HCT116 (cell line): ENCODE data around the gene ACAP3. TPM values are rescaled to one million over a fixed set of nuclear protein-coding genes. Genes with fewer than 3 reads are reported as not detected.
"Not testable (repeated sequence)": the region's sequence is repeated elsewhere in the genome, so short reads cannot be mapped to it uniquely, and the experiment has no call there.

Experiments used
- ATAC-seq: fragments of 200-7000 bp; cut with Tn5 transposase; 2 replicates; pipeline ENCODE4 v1.9.1; 2020; ENCODE audit warnings: mild to moderate bottlenecking, moderate library complexity
- BruUV-seq: library from RNA; stranded (reverse); fragments of 400-500 nt; replicated peaks from 2 replicates; lab custom pipeline; 2021; lab: Mats Ljungman, UMichigan
- CTCF ChIA-PET: fragments of 300-600 bp; sonication (Branson Sonifier 250); formaldehyde crosslinking; loops from one replicate; lab custom pipeline; 2021; ENCODE audit warnings: antibody characterized with exemption; lab: Charles Lee
- POLR2A ChIA-PET: fragments of 300-600, 350-600 bp; sonication (Branson Sonifier 250); formaldehyde crosslinking; loops from one replicate; lab custom pipeline; 2021; ENCODE audit warnings: antibody characterized with exemption; lab: Charles Lee
- RAD21 ChIA-PET, 2 experiments: fragments of 300-600 bp; sonication (Branson Sonifier 250); formaldehyde crosslinking; loops; one replicate each; lab custom pipeline; 2023; ENCODE audit warnings: low total read pairs in 2 of 2; ENCODE audit not compliant: uncharacterized antibody in 2 of 2, unreplicated experiment in 2 of 2, low non-redundant PET in 1 of 2; lab: Charles Lee
- DNase-seq: peaks from one replicate; pipeline ENCODE4 v3.0.0-alpha.2; 2010; ENCODE audit warnings: low read depth, low spot score
- H2AFZ ChIP-seq: fragments of 200-600 bp; shearing (Covaris generic), sonication (generic); 2 replicates; pipeline ENCODE4 v1.6.1; 2017; ENCODE audit warnings: low read depth, mixed run types, mixed read lengths, antibody characterized with exemption, low read length; ENCODE audit not compliant: poor library complexity, severe bottlenecking
- H3K27ac ChIP-seq: 2 replicates; pipeline ENCODE4 v1.5.1; 2012; ENCODE audit warnings: low read depth, low read length
- H3K27me3 ChIP-seq: fragments of 200-600 bp; sonication (generic); 2 replicates; pipeline ENCODE4 v1.6.1; 2016; ENCODE audit warnings: mixed run types, low read length, mixed read lengths; ENCODE audit not compliant: insufficient read depth
- H3K36me3 ChIP-seq, 2 experiments: fragments of 200-500 bp in 1 of 2; fragments of 200-600 bp in 1 of 2; sonication (Bioruptor generic) in 1 of 2; sonication (generic) in 1 of 2; 2 replicates each; pipeline versions ENCODE4 v1.5.1 to v1.6.1; 2014 to 2016; ENCODE audit warnings: low read length in 2 of 2, inconsistent platforms in 1 of 2, mixed read lengths in 1 of 2, mixed run types in 1 of 2; ENCODE audit not compliant: insufficient read depth in 2 of 2, control insufficient read depth in 1 of 2
- H3K4me1 ChIP-seq, 2 experiments: fragments of 200-600 bp in 1 of 2; sonication (generic) in 1 of 2; 2 replicates each; pipeline versions ENCODE4 v1.5.1 to v1.6.1; 2012 to 2017; ENCODE audit warnings: low read length in 2 of 2, inconsistent platforms in 1 of 2, mild to moderate bottlenecking in 1 of 2, mixed read lengths in 1 of 2, mixed run types in 1 of 2, moderate library complexity in 1 of 2; ENCODE audit not compliant: insufficient read depth in 2 of 2, control insufficient read depth in 1 of 2
- H3K4me2 ChIP-seq: fragments of 200-600 bp; sonication (generic); 2 replicates; pipeline ENCODE4 v1.6.1; 2017; ENCODE audit warnings: mixed run types, low read length, mixed read lengths
- H3K4me3 ChIP-seq, 2 experiments: fragments of 200-600 bp in 1 of 2; sonication (generic) in 1 of 2; replicated peaks in 1 of 2; 2 replicates each; pipeline ENCODE4 v1.5.1; 2011 to 2016; ENCODE audit warnings: low read length in 2 of 2, control low read depth in 1 of 2, low read depth in 1 of 2, mild to moderate bottlenecking in 1 of 2, mixed read lengths in 1 of 2, mixed run types in 1 of 2
- H3K79me2 ChIP-seq: fragments of 200-600 bp; sonication (generic); 2 replicates; pipeline ENCODE4 v1.6.1; 2017; ENCODE audit warnings: mild to moderate bottlenecking, mixed run types, low read length, moderate library complexity, mixed read lengths; ENCODE audit not compliant: insufficient read depth
- H3K9ac ChIP-seq: fragments of 200-600 bp; sonication (generic); 2 replicates; pipeline ENCODE4 v1.6.1; 2016; ENCODE audit warnings: low read length, mixed read lengths
- H3K9me2 ChIP-seq: fragments of 200-600 bp; sonication (generic), shearing (Covaris generic); 2 replicates; pipeline ENCODE4 v1.6.1; 2017; ENCODE audit warnings: mixed run types, mild to moderate bottlenecking, moderate library complexity; ENCODE audit not compliant: insufficient read depth
- H3K9me3 ChIP-seq, 2 experiments: fragments of 200-500 bp in 1 of 2; fragments of 200-600 bp in 1 of 2; sonication (Bioruptor generic) in 1 of 2; sonication (generic) in 1 of 2; 2 replicates each; pipeline ENCODE4 v1.6.1; 2014 to 2017; ENCODE audit warnings: low read length in 2 of 2, mixed read lengths in 2 of 2, inconsistent platforms in 1 of 2, low read depth in 1 of 2, mild to moderate bottlenecking in 1 of 2, mixed run types in 1 of 2, moderate library complexity in 1 of 2; ENCODE audit not compliant: control insufficient read depth in 1 of 2, insufficient read depth in 1 of 2
- H4K20me1 ChIP-seq: fragments of 200-600 bp; sonication (generic), shearing (Covaris generic); 2 replicates; pipeline ENCODE4 v1.6.1; 2017; ENCODE audit warnings: mixed run types, mild to moderate bottlenecking, moderate library complexity; ENCODE audit not compliant: insufficient read depth
- CBX3 ChIP-seq: IDR thresholded peaks from 2 replicates; pipeline ENCODE4 v1.6.1; 2012; ENCODE audit warnings: low read depth
- CEBPB ChIP-seq: IDR thresholded peaks from 2 replicates; pipeline ENCODE4 v1.6.1; 2012; ENCODE audit warnings: low read depth
- EZH2 ChIP-seq: fragments of 200-600 bp; sonication (generic); IDR thresholded peaks from 2 replicates; pipeline ENCODE4 v1.6.1; 2017; ENCODE audit warnings: antibody characterized with exemption, mixed run types
- POLR2A ChIP-seq: IDR thresholded peaks from 2 replicates; pipeline ENCODE4 v1.7.0; 2011; ENCODE audit warnings: borderline replicate concordance; ENCODE audit not compliant: insufficient read depth, insufficient read length; ENCODE audit errors: extremely low read depth
- POLR2AphosphoS5 ChIP-seq: IDR thresholded peaks from 2 replicates; pipeline ENCODE4 v1.6.1; 2011; ENCODE audit warnings: mild to moderate bottlenecking, low read depth, low read length, moderate library complexity
- REST ChIP-seq: IDR thresholded peaks from 2 replicates; pipeline ENCODE4 v1.6.1; 2012; ENCODE audit warnings: low read depth
- SIN3A ChIP-seq: IDR thresholded peaks from 2 replicates; pipeline ENCODE4 v1.6.1; 2012; ENCODE audit warnings: low read depth
- SRF ChIP-seq: IDR thresholded peaks from 2 replicates; pipeline ENCODE4 v1.6.1; 2012; ENCODE audit warnings: low read depth
- TCF7L2 ChIP-seq: IDR thresholded peaks from 2 replicates; pipeline ENCODE4 v1.7.0; 2011; ENCODE audit warnings: borderline replicate concordance, inconsistent platforms; ENCODE audit not compliant: insufficient read depth, insufficient read length; ENCODE audit errors: extremely low read depth
- YY1 ChIP-seq: IDR thresholded peaks from 2 replicates; pipeline ENCODE4 v1.6.1; 2011; ENCODE audit warnings: low read length, low read depth, moderate library complexity, mild to moderate bottlenecking; ENCODE audit not compliant: insufficient replicate concordance; ENCODE audit errors: extremely low read depth
- intact Hi-C: fragments of 100-400 bp; cut with micrococcal nuclease; formaldehyde crosslinking; loops from 2 replicates; pipeline ENCODE4 v1.10.0; 2022
- total RNA-seq: library from RNA; stranded (reverse); gene quantifications from one replicate; pipeline ENCODE4 v1.2.1, GENCODE V29; 2021; ENCODE audit not compliant: unreplicated experiment

The ACAP3 gene
- total RNA-seq, 1 experiment from 2014 or later = 38.8 TPM

DNA sequence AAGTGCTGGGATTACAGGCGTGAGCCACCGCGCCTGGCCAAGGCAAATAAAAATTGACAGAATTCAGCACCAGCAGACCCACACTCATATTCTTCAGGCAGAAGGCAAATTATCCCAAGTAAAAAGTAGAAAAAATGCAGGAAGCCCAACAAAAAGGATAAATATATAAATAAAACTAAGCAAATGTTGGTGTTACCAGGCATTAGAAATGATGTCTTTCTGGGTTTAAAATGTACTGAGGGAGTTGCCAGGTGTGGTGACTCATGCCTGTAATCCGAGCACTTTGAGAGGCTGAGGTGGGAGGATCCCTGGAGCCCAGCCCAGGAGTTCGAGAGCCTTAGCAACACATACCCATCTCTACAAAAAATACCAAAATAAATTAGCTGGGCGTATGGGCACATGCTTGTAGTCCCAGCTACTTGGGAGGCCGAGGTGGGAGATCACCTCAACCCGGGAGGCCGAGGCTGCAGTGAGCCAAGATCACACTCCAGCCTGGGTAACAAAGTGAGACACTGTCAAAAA, 10.5 kb upstream of the ACAP3 start:
- Histone ChIP-seq H3K4me3 (no peak overlapping the region), H3K4me2 (peak overlapping the region; percentile 60), H3K79me2 (peaks cover 93% of the 10 kb centered on the region), H3K27me3 (no peaks in the 10 kb centered on the region), H2AFZ (no peak overlapping the region), H3K4me1 (peaks cover 23 to 49% of the 10 kb centered on the region in 2 experiments), H3K36me3 (peaks cover 17 to 31% of the 10 kb centered on the region in 2 experiments; a peak in 3 of 4 replicates), H3K9me2 (no peaks in the 10 kb centered on the region), H4K20me1 (peaks cover 10% of the 10 kb centered on the region; the same call in 1 of the 2 replicates), H3K9me3 (no peaks in the 10 kb centered on the region), H3K9ac (peak overlapping the region; percentile 15), H3K27ac (peak overlapping the region; percentile 52)
- peak; percentile 65 for DNase-seq
- TF ChIP-seq SRF = no peak
- TF ChIP-seq POLR2AphosphoS5 = peak; percentile 35
- peak; percentile 84 for ATAC-seq
- intact Hi-C loops = no loop called here
- ChIA-PET RAD21 (no interaction called here), CTCF (no interaction called here), POLR2A (interaction anchor here (1.3 kb wide), 2 partner anchors 8 to 20 kb away, joined by 3 to 4 read pairs; no protein-coding TSS in a partner anchor)
- BruUV-seq = no TSS peak

GRCh38 chr1:1317420-1317819, 9.7 kb upstream of the ACAP3 start:
- no peak for TF ChIP-seq TCF7L2
- no peak for TF ChIP-seq CEBPB
- no peak for TF ChIP-seq CBX3
- TF ChIP-seq SIN3A = no peak
- TF ChIP-seq REST = no peak
- no peak for TF ChIP-seq POLR2A
- TF ChIP-seq YY1 = no peak
- TF ChIP-seq EZH2 = no peak
- Histone ChIP-seq H3K9me2 (no peaks in the 10 kb centered on the region), H2AFZ (no peak overlapping the region), H3K9ac (no peak overlapping the region), H3K4me2 (no peak overlapping the region), H3K9me3 (no peaks in the 10 kb centered on the region), H4K20me1 (peaks cover 10% of the 10 kb centered on the region; the same call in 1 of the 2 replicates), H3K27ac (peak overlapping the region; percentile 52), H3K79me2 (peaks cover 94% of the 10 kb centered on the region), H3K4me1 (peaks cover 18 to 43% of the 10 kb centered on the region in 2 experiments), H3K4me3 (no peak overlapping the region), H3K27me3 (no peaks in the 10 kb centered on the region), H3K36me3 (peaks cover 17 to 38% of the 10 kb centered on the region in 2 experiments; a peak in 3 of 4 replicates)
- ATAC-seq (no peak), DNase-seq (no peak)
- ChIA-PET RAD21 (no interaction called here), POLR2A (interaction anchor here (1.3 kb wide), 1 partner anchor 21 kb away, joined by 3 read pairs; no protein-coding TSS in a partner anchor), CTCF (no interaction called here)
- BruUV-seq = TSS peak; percentile 40
- intact Hi-C loops = no loop called here

DNA sequence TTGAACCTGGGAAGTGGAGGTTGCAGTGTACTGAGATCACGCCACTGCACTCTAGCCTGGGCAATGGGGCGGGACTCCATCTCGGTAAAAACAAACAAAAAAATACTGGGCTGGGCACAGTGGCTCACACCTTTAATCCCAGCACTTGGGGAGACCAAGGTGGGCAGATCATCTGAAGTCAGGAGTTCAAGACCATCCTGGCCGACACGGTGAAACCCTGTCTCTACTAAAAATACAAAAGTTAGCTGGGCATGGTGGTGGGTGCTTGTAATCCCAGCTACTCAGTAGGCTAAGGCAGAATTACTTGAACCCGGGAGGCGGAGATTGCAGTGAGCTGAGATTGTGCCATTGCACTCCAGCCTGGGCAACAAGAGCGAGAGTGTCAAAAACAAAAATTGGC, 8.5 kb upstream of the ACAP3 start:
- H3K4me2 ChIP-seq, H3K9ac ChIP-seq, H2AFZ ChIP-seq, RAD21 ChIA-PET, H3K27me3 ChIP-seq, H3K4me3 ChIP-seq, DNase-seq, H3K9me2 ChIP-seq, H4K20me1 ChIP-seq, H3K9me3 ChIP-seq, BruUV-seq, CTCF ChIA-PET, intact Hi-C loops, ATAC-seq: not testable (repeated sequence)
- H3K4me1 ChIP-seq = peaks cover 18 to 43% of the 10 kb centered on the region in 2 experiments
- 0 out of 2 replicates have a peak overlapping the region, but pooled peaks have one; percentile 26 for H3K27ac ChIP-seq
- H3K79me2 ChIP-seq = peaks cover 90% of the 10 kb centered on the region
- H3K36me3 ChIP-seq = peaks cover 22 to 44% of the 10 kb centered on the region in 2 experiments; a peak in 3 of 4 replicates
- POLR2A ChIA-PET = interaction anchor here (1.1 kb wide), 1 partner anchor 43 kb away, joined by 5 read pairs; the partner anchor contains the start of gene UBE2J2
